Measurements from ENCODE around the gene GRIK1.

The GRIK1 gene

GRCh38 chr21:29638138-29638537 is 301.7 kb downstream of the GRIK1 start:
- Mint-ChIP-seq H3K4me3 (no peak overlapping the region), H3K27me3 (no peaks in the 10 kb centered on the region), H3K4me1 (peaks cover 34% of the 10 kb centered on the region), H3K9me3 (peaks cover 4% of the 10 kb centered on the region), H3K27ac (no peak overlapping the region), H3K36me3 (no peaks in the 10 kb centered on the region)
- ATAC-seq = no peak

- Mint-ChIP-seq H3K4me3 (no peak overlapping the region), H3K36me3 (no peaks in the 10 kb centered on the region), H3K9me3 (peaks cover 4% of the 10 kb centered on the region), H3K27me3 (no peaks in the 10 kb centered on the region), H3K4me1 (peaks cover 34% of the 10 kb centered on the region), H3K27ac (no peak overlapping the region)
- ATAC-seq = no peak
These were observed 302.2 kb downstream of the GRIK1 start for GRCh38 chr21:29637553-29637952.

GRCh38 chr21:29637134-29637533 is 302.7 kb downstream of the GRIK1 start:
- H3K4me3 Mint-ChIP-seq = no peak overlapping the region
- H3K9me3 Mint-ChIP-seq = peaks cover 4% of the 10 kb centered on the region
- H3K27ac Mint-ChIP-seq = no peak overlapping the region
- no peaks in the 10 kb centered on the region for H3K36me3 Mint-ChIP-seq
- no peak for ATAC-seq
- H3K4me1 Mint-ChIP-seq = peaks cover 34% of the 10 kb centered on the region
- H3K27me3 Mint-ChIP-seq = no peaks in the 10 kb centered on the region

- no peak for ATAC-seq
- no peaks in the 10 kb centered on the region for H3K36me3 Mint-ChIP-seq
- no peaks in the 10 kb centered on the region for H3K27me3 Mint-ChIP-seq
- H3K4me3 Mint-ChIP-seq = no peak overlapping the region
- no peak overlapping the region for H3K27ac Mint-ChIP-seq
- peaks cover 4% of the 10 kb centered on the region for H3K9me3 Mint-ChIP-seq
- H3K4me1 Mint-ChIP-seq = peaks cover 17% of the 10 kb centered on the region
These were observed 305.4 kb downstream of the GRIK1 start for GRCh38 chr21:29634418-29634817.

GRCh38 chr21:29633756-29634155 is 306.0 kb downstream of the GRIK1 start:
- Mint-ChIP-seq H3K27me3 (no peaks in the 10 kb centered on the region), H3K9me3 (peaks cover 4% of the 10 kb centered on the region), H3K4me3 (no peak overlapping the region), H3K4me1 (peaks cover 11% of the 10 kb centered on the region), H3K27ac (no peak overlapping the region), H3K36me3 (no peaks in the 10 kb centered on the region)
- ATAC-seq = no peak

GRCh38 chr21:29630441-29630840 is 309.4 kb downstream of the GRIK1 start:
- H3K9me3 Mint-ChIP-seq = no peaks in the 10 kb centered on the region
- no peak for ATAC-seq
- no peaks in the 10 kb centered on the region for H3K27me3 Mint-ChIP-seq

GRCh38 chr21:29627905-29628304 is 311.9 kb downstream of the GRIK1 start:
- H3K27me3 Mint-ChIP-seq = no peaks in the 10 kb centered on the region
- no peaks in the 10 kb centered on the region for H3K4me1 Mint-ChIP-seq
- no peaks in the 10 kb centered on the region for H3K36me3 Mint-ChIP-seq
- no peak overlapping the region for H3K4me3 Mint-ChIP-seq
- H3K9me3 Mint-ChIP-seq = peaks cover 2% of the 10 kb centered on the region
- no peak for ATAC-seq
- H3K27ac Mint-ChIP-seq = no peak overlapping the region

More at GRCh38 chr21:29630441-29630840, 309.4 kb downstream of the GRIK1 start:
- no peaks in the 10 kb centered on the region for H3K36me3 Mint-ChIP-seq
- H3K4me3 Mint-ChIP-seq = no peak overlapping the region
- H3K4me1 Mint-ChIP-seq = no peaks in the 10 kb centered on the region
- no peak overlapping the region for H3K27ac Mint-ChIP-seq

- no peak for ATAC-seq
- H3K4me1 Mint-ChIP-seq = no peaks in the 10 kb centered on the region
- H3K4me3 Mint-ChIP-seq = no peak overlapping the region
- peaks cover 3% of the 10 kb centered on the region for H3K9me3 Mint-ChIP-seq
- H3K27ac Mint-ChIP-seq = no peak overlapping the region
- no peaks in the 10 kb centered on the region for H3K27me3 Mint-ChIP-seq
- no peaks in the 10 kb centered on the region for H3K36me3 Mint-ChIP-seq
These were observed 312.9 kb downstream of the GRIK1 start for GRCh38 chr21:29626801-29627470.

- Mint-ChIP-seq H3K36me3 (no peaks in the 10 kb centered on the region), H3K27ac (no peak overlapping the region), H3K4me1 (no peaks in the 10 kb centered on the region), H3K4me3 (no peak overlapping the region), H3K9me3 (peaks cover 3% of the 10 kb centered on the region), H3K27me3 (no peaks in the 10 kb centered on the region)
- ATAC-seq = no peak
These were observed 313.8 kb downstream of the GRIK1 start for GRCh38 chr21:29625990-29626389.

- Mint-ChIP-seq H3K36me3 (no peaks in the 10 kb centered on the region), H3K27ac (no peak overlapping the region)
- ATAC-seq = no peak
These were observed 315.0 kb downstream of the GRIK1 start for GRCh38 chr21:29624776-29625175.

GRCh38 chr21:29621525-29621924 is 318.3 kb downstream of the GRIK1 start:
- Mint-ChIP-seq H3K4me1 (no peaks in the 10 kb centered on the region), H3K27me3 (no peaks in the 10 kb centered on the region), H3K9me3 (peaks cover 3% of the 10 kb centered on the region), H3K36me3 (peaks cover 6% of the 10 kb centered on the region), H3K4me3 (no peak overlapping the region), H3K27ac (no peak overlapping the region)
- no peak for ATAC-seq

More at GRCh38 chr21:29624776-29625175, 315.0 kb downstream of the GRIK1 start:
- no peaks in the 10 kb centered on the region for H3K27me3 Mint-ChIP-seq
- no peaks in the 10 kb centered on the region for H3K4me1 Mint-ChIP-seq
- no peak overlapping the region for H3K4me3 Mint-ChIP-seq
- peaks cover 3% of the 10 kb centered on the region for H3K9me3 Mint-ChIP-seq

GRCh38 chr21:29616209-29616751 is 323.5 kb downstream of the GRIK1 start:
- Mint-ChIP-seq H3K36me3 (peaks cover 12% of the 10 kb centered on the region), H3K4me1 (no peaks in the 10 kb centered on the region), H3K9me3 (no peaks in the 10 kb centered on the region), H3K27me3 (no peaks in the 10 kb centered on the region), H3K27ac (no peak overlapping the region), H3K4me3 (no peak overlapping the region)
- ATAC-seq = no peak

GRCh38 chr21:29613877-29614276 is 325.9 kb downstream of the GRIK1 start:
- no peak overlapping the region for H3K27ac Mint-ChIP-seq
- H3K36me3 Mint-ChIP-seq = peaks cover 18% of the 10 kb centered on the region
- H3K9me3 Mint-ChIP-seq = no peaks in the 10 kb centered on the region
- no peak for ATAC-seq
- no peak overlapping the region for H3K4me3 Mint-ChIP-seq
- no peaks in the 10 kb centered on the region for H3K4me1 Mint-ChIP-seq
- no peaks in the 10 kb centered on the region for H3K27me3 Mint-ChIP-seq

GRCh38 chr21:29613021-29613420 is 326.8 kb downstream of the GRIK1 start:
- Mint-ChIP-seq H3K4me3 (no peak overlapping the region), H3K27ac (no peak overlapping the region), H3K4me1 (no peaks in the 10 kb centered on the region), H3K36me3 (peaks cover 15% of the 10 kb centered on the region), H3K27me3 (no peaks in the 10 kb centered on the region), H3K9me3 (no peaks in the 10 kb centered on the region)
- no peak for ATAC-seq

- Mint-ChIP-seq H3K36me3 (peaks cover 12% of the 10 kb centered on the region), H3K4me3 (no peak overlapping the region), H3K27ac (no peak overlapping the region), H3K4me1 (no peaks in the 10 kb centered on the region), H3K9me3 (no peaks in the 10 kb centered on the region), H3K27me3 (no peaks in the 10 kb centered on the region)
- ATAC-seq = no peak
These were observed 328.9 kb downstream of the GRIK1 start for GRCh38 chr21:29610779-29611360.

GRCh38 chr21:29606613-29607012 is 333.2 kb downstream of the GRIK1 start:
- peaks cover 3% of the 10 kb centered on the region for H3K9me3 Mint-ChIP-seq
- no peaks in the 10 kb centered on the region for H3K4me1 Mint-ChIP-seq
- no peak for ATAC-seq
- no peak overlapping the region for H3K27ac Mint-ChIP-seq
- no peaks in the 10 kb centered on the region for H3K27me3 Mint-ChIP-seq
- no peak overlapping the region for H3K4me3 Mint-ChIP-seq
- H3K36me3 Mint-ChIP-seq = peaks cover 7% of the 10 kb centered on the region

Measured in stimulated activated memory B cell treated with anti-CD40 and anti-IgM and Interleukin-4, amounts not matched to agents 10 μg/mL and 1 μg/mL and 100 μg/mL, for 72 hours (primary cell).